Activated CD4-positive, alpha-beta T cell treated with anti-CD3 and anti-CD28 coated beads, Interleukin-2, amount 50 U/mL, for 1 hour (primary cell): Measurements from ENCODE around the gene XPO5.
"Not testable (repeated sequence)": the region's sequence is repeated elsewhere in the genome, so short reads cannot be mapped to it uniquely, and the experiment has no call there.

Source experiments
- DNase-seq: peaks from one replicate; pipeline ENCODE4 v3.0.0-alpha.2; 2020

The XPO5 gene

GRCh38 chr6:43582911-43583310, 7.1 kb upstream of the XPO5 start:
- DNase-seq: no peak

GRCh38 chr6:43579171-43579570, 3.3 kb upstream of the XPO5 start:
- no peak for DNase-seq

- DNase-seq: no peak
Observed at GRCh38 chr6:43578748-43579147, 2.9 kb upstream of the XPO5 start.

- no peak for DNase-seq
Observed at GRCh38 chr6:43575105-43575771, 600 bp downstream of the XPO5 start.

- no peak for DNase-seq
Observed at GRCh38 chr6:43572015-43572414, 3.8 kb downstream of the XPO5 start.

- DNase-seq: no peak
Observed at GRCh38 chr6:43570876-43571441, 4.9 kb downstream of the XPO5 start.

GRCh38 chr6:43559328-43559727, 16.5 kb downstream of the XPO5 start:
- DNase-seq: no peak

GRCh38 chr6:43557620-43558019, 18.2 kb downstream of the XPO5 start:
- not testable (repeated sequence) for DNase-seq

GRCh38 chr6:43547222-43547621, 28.6 kb downstream of the XPO5 start:
- no peak for DNase-seq

GRCh38 chr6:43544461-43544860, 31.4 kb downstream of the XPO5 start:
- DNase-seq: no peak

- no peak for DNase-seq
Observed at GRCh38 chr6:43541774-43542471, 33.9 kb downstream of the XPO5 start.

- DNase-seq: no peak
Observed at GRCh38 chr6:43540507-43540906, 35.3 kb downstream of the XPO5 start.

- not testable (repeated sequence) for DNase-seq
Observed at GRCh38 chr6:43539409-43539808, 36.4 kb downstream of the XPO5 start.

GRCh38 chr6:43538986-43539385, 36.9 kb downstream of the XPO5 start:
- DNase-seq: not testable (repeated sequence)

GRCh38 chr6:43532201-43532600, 43.6 kb downstream of the XPO5 start:
- DNase-seq: no peak

GRCh38 chr6:43524483-43524961, 51.3 kb downstream of the XPO5 start:
- DNase-seq: no peak

- no peak for DNase-seq
Observed at GRCh38 chr6:43523284-43523683, 52.6 kb downstream of the XPO5 start.

- DNase-seq: no peak
Observed at GRCh38 chr6:43522547-43523261, 53.1 kb downstream of the XPO5 start.

GRCh38 chr6:43521836-43522235, 54.0 kb downstream of the XPO5 start:
- no peak for DNase-seq

GRCh38 chr6:43520097-43520496, 55.7 kb downstream of the XPO5 start:
- no peak for DNase-seq

GRCh38 chr6:43517505-43518357, 58.1 kb downstream of the XPO5 start:
- DNase-seq: no peak

GRCh38 chr6:43516697-43517504, 58.9 kb downstream of the XPO5 start, which contains the start of the genes POLR1C and YIPF3:
POLR1C (plus strand) TSS chr6:43517089; CDS start chr6:43517110, 21 bp downstream.
YIPF3 (minus strand) TSS chr6:43516926; CDS start chr6:43516807, 119 bp downstream.
- peak; percentile 95 for DNase-seq
